Esophagus squamous epithelium (tissue), 5 donors: Measurements from ENCODE around the gene C8G. TPM values are rescaled to one million over a fixed set of nuclear protein-coding genes. Genes with fewer than 3 reads are reported as not detected.

Experiments
- DNase-seq: peaks from one replicate; lab custom pipeline; 2025; lab: John Stamatoyannopoulos, UW
- H3K27ac ChIP-seq, 4 donors: fragments of 200-600 bp; sonication (generic); one replicate each; pipeline ENCODE4 v1.5.1; 2016 to 2019; ENCODE audit warnings: mild to moderate bottlenecking in 1 of 4
- H3K27me3 ChIP-seq, 4 donors: fragments of 200-600 bp; sonication (generic); 1 replicate in 3 of 4; 2 replicates in 1 of 4; pipeline versions ENCODE4 v1.5.1 to v1.6.0; 2017 to 2021; ENCODE audit warnings: antibody characterized with exemption in 1 of 4
- H3K36me3 ChIP-seq, 3 donors: fragments of 200-600 bp; sonication (generic); one replicate each; pipeline ENCODE4 v1.5.1; 2016 to 2019
- H3K4me1 ChIP-seq, 3 donors: fragments of 200-600 bp; sonication (generic); one replicate each; pipeline ENCODE4 v1.5.1; 2017 to 2019
- H3K4me3 ChIP-seq, 4 donors: fragments of 200-600 bp; sonication (generic); 1 replicate in 3 of 4; 2 replicates in 1 of 4; pipeline ENCODE4 v1.5.1; 2016 to 2019; ENCODE audit warnings: mild to moderate bottlenecking in 2 of 4, moderate library complexity in 1 of 4
- H3K9me3 ChIP-seq, 3 donors: fragments of 200-600 bp; sonication (generic); one replicate each; pipeline ENCODE4 v1.5.1; 2016 to 2019
- POLR2A ChIP-seq, 4 donors: fragments of 450-650 bp; IDR thresholded peaks; one replicate each; pipeline ENCODE4 v1.6.1; 2017; ENCODE audit warnings: antibody characterized with exemption in 4 of 4, mild to moderate bottlenecking in 4 of 4, moderate library complexity in 3 of 4
- WGBS, 2 donors: methylation state at CpG; one replicate each; pipeline ENCODE4 v1.1.5; 2018; 5-methylcytosine and 5-hydroxymethylcytosine counted together
- intact Hi-C: fragments of 100-400 bp; cut with DNase I; formaldehyde crosslinking; loops from one replicate; pipeline ENCODE4 v1.15.0; 2022
- total RNA-seq, 4 donors: library from RNA; depleted of rRNA; stranded (reverse); fragments of >200 nt; gene quantifications; one replicate each; pipeline ENCODE4 v1.1.0, GENCODE V29; 2016
- TF ChIP-seq, protein P1 (sequence below), 6 experiments: fragments of 450-650 bp in 4 of 6; fragments of 200-600 bp in 2 of 6; sonication (generic) in 2 of 6; IDR thresholded peaks; one replicate each; pipeline ENCODE4 v1.5.1; 2016 to 2019; ENCODE audit warnings: antibody characterized with exemption in 6 of 6, mild to moderate bottlenecking in 4 of 6, moderate library complexity in 4 of 6
- donor health status: DM: yes; HTN: yes; CAD: no.

Gene C8G
- total RNA-seq, 4 donors from 2014 or later: 1.6 TPM; not detected in 3

DNA sequence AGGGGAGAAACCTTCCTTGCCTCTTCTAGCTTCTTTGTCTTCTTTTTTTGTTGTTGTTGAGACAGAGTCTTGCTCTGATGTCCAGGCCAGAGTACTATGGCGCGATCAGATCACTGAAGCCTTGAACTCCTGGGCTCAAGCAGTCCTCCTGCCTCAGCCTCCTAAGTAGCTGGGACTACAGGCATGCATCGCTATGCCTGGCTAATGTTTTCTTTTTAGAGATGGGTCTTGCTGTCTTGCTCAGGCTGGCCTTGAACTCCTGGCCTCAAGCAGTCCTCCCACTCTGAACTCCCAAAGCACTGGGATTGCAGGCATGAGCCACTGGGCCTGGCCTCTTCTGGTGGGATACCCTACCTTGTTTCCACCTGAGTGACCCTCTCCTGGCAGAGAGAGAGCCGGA is 43.8 kb downstream of the C8G start:
- intact Hi-C loops: no loop called here
- TF ChIP-seq, protein P1, sequence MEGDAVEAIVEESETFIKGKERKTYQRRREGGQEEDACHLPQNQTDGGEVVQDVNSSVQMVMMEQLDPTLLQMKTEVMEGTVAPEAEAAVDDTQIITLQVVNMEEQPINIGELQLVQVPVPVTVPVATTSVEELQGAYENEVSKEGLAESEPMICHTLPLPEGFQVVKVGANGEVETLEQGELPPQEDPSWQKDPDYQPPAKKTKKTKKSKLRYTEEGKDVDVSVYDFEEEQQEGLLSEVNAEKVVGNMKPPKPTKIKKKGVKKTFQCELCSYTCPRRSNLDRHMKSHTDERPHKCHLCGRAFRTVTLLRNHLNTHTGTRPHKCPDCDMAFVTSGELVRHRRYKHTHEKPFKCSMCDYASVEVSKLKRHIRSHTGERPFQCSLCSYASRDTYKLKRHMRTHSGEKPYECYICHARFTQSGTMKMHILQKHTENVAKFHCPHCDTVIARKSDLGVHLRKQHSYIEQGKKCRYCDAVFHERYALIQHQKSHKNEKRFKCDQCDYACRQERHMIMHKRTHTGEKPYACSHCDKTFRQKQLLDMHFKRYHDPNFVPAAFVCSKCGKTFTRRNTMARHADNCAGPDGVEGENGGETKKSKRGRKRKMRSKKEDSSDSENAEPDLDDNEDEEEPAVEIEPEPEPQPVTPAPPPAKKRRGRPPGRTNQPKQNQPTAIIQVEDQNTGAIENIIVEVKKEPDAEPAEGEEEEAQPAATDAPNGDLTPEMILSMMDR (IDR thresholded peaks at IDR 0.05): no peak
- peaks cover 13 to 44% (median 14%) of the 10 kb centered on the region in 3 donors for H3K4me1 ChIP-seq
- H3K36me3 ChIP-seq: peaks cover 0 to 7% (median 0%) of the 10 kb centered on the region in 3 donors
- WGBS, 2 donors: 93 to 97% methylated on average over 3 to 4 of the region's 4 CpGs
- no peak overlapping the region for H3K4me3 ChIP-seq
- peaks cover 0 to 4% (median 0%) of the 10 kb centered on the region in 3 donors for H3K9me3 ChIP-seq
- DNase-seq: no peak
- peaks cover 3 to 45% (median 17%) of the 10 kb centered on the region in 4 donors for H3K27me3 ChIP-seq
- no peak overlapping the region for H3K27ac ChIP-seq

DNA sequence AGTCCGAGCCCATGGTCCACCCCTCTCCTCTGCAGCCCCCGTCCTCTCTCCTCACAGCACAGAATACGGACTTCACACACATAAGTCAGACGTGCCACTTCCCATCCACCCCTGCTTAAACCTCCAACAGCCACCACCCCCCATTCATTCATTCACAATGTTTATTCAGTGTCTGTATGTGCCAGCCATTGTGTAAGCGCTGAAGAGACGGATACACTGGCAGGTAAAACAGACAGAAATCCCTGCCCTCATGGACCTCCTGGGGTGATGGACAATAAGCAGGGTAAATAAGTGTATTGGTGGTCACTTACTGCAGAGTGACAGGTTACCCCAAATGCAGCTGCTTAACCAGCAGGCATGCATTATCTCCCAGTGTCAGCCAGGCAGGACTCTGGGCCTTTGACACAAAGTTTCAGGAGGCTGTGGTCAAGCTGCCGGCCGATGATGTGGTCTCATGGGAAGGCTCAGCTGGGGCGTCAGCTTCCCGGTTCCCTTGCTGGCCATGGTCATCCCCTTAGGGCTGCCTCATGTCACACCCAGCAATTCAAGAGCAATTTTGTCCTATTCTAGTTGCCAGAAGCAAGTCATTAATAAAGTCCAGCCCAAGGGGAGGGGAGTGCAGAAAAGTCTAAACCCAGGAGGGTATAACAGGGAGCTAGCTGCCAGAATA is 45.3 kb downstream of the C8G start:
- peaks cover 27 to 49% (median 28%) of the 10 kb centered on the region in 3 donors for H3K4me1 ChIP-seq
- no peak overlapping the region for H3K4me3 ChIP-seq
- no peak for DNase-seq
- H3K27me3 ChIP-seq: peaks cover 3 to 37% (median 7%) of the 10 kb centered on the region in 4 donors
- H3K36me3 ChIP-seq: peaks cover 0 to 16% (median 0%) of the 10 kb centered on the region in 3 donors
- no peak for TF ChIP-seq POLR2A (IDR thresholded peaks at IDR 0.05)
- TF ChIP-seq, protein P1 (IDR thresholded peaks at IDR 0.05): no peak
- H3K9me3 ChIP-seq: peaks cover 0 to 4% (median 0%) of the 10 kb centered on the region in 3 donors
- intact Hi-C loops: no loop called here
- no peak overlapping the region for H3K27ac ChIP-seq
- WGBS, 2 donors: 48 to 59% methylated on average over 8 to 10 of the region's 10 CpGs

DNA sequence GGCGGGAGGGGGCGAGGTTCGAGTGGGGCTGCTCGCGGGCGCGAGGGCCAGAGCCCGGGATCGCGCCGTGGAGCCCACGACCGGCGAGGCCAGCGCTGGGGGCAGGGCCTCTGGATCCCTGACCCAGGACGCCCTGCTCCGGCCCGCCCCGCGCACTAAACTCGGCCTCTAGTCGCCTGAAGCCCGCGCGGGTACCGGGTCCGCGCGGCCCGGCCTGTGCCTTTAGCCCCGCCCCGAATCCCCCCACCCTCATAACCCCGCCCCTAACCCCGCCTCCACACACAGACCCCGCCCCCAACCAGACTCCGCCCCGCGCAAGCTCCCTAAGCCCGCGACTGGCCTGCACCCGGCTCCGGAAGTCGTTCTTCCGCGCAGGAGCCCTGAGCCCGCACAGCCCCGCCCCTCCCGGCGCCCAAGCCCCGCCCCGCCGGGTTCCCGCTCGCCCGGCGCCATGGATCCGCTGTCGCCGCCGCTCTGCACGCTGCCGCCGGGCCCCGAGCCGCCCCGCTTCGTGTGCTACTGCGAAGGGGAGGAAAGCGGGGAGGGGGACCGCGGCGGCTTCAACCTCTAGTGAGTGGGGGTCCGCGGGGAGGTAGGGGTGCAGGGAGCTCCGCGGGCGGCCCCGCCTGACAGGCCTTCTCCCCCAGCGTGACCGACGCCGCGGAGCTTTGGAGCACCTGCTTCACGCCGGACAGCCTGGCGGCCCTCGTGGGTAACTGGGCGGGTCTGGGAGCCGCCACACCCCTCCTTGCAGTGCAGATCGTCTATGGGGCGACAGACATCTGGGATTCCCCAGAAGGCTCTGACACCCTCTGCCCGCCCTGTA is 47.2 kb downstream of the C8G start, which contains the start of gene PAXX:
Gene PAXX (plus strand): TSS at position 430 of the 826 bp plus-strand sequence. CDS start 22 bp downstream, at position 452.
- DNase-seq: peak; percentile 60
- peak within 1 kb of the TSS; percentile 77 to 97 (median 88) for H3K27ac ChIP-seq
- peaks cover 0 to 16% (median 0%) of the 10 kb centered on the region in 3 donors for H3K36me3 ChIP-seq
- peaks cover 0 to 35% (median 0%) of the 10 kb centered on the region in 4 donors for H3K27me3 ChIP-seq
- peaks cover 0 to 4% (median 0%) of the 10 kb centered on the region in 3 donors for H3K9me3 ChIP-seq
- WGBS, 2 donors: no CpG with 5 or more reads among the region's 92 CpGs
- intact Hi-C loops: no loop called here
- TF ChIP-seq, protein P1 (IDR thresholded peaks at IDR 0.05): peak in 2 of 6 experiments; percentile 7 to 14
- TF ChIP-seq POLR2A (IDR thresholded peaks at IDR 0.05): peak in 2 of 4 donors; percentile 9 to 48
- H3K4me3 ChIP-seq: peak within 1 kb of the TSS; percentile 64 to 94 (median 73)
- H3K4me1 ChIP-seq: peaks cover 45 to 63% (median 46%) of the 10 kb centered on the region in 3 donors

DNA sequence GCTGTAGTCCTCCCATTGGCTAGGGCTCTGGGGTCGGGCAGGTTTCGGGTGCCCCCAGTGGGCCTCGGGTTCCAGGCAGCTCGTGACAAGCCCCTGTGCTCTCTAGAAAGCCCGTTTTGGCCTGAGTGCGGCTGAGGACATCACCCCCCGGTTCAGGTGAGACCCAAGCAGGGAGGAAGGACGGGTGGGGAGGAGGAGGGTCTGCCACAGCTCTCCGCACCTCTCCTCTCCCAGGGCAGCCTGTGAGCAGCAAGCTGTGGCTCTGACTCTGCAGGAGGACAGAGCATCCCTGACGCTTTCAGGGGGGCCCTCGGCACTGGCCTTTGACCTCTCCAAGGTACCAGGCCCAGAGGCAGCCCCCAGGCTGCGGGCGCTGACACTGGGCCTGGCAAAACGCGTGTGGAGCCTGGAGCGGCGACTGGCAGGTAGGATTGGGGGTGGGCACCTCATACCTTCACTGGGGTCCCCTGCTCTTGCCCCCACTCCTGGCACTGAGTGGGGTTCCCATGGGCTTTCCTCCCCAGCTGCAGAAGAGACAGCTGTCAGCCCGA is 47.9 kb downstream of the C8G start:
- Histone ChIP-seq H3K4me3 (peak overlapping the region; percentile 64 to 94 (median 73)), H3K9me3 (peaks cover 0 to 4% (median 0%) of the 10 kb centered on the region in 3 donors), H3K4me1 (peaks cover 51 to 70% (median 53%) of the 10 kb centered on the region in 3 donors), H3K36me3 (peaks cover 0 to 16% (median 0%) of the 10 kb centered on the region in 3 donors), H3K27me3 (peaks cover 0 to 34% (median 0%) of the 10 kb centered on the region in 4 donors), H3K27ac (peak overlapping the region; percentile 77 to 97 (median 88))
- 10% methylated on average over 2 of the region's 18 CpGs; no CpG with 5 or more reads in 1 of the 2 donors for WGBS, 2 donors
- intact Hi-C loops: no loop called here
- DNase-seq: no peak
- TF ChIP-seq POLR2A (IDR thresholded peaks at IDR 0.05): no peak
- TF ChIP-seq, protein P1 (IDR thresholded peaks at IDR 0.05): no peak
